ENCODE measurements around the gene LYRM7. TPM values are rescaled to one million over a fixed set of nuclear protein-coding genes. Genes with fewer than 3 reads are reported as not detected.
"Not testable (repeated sequence)": the region's sequence is repeated elsewhere in the genome, so short reads cannot be mapped to it uniquely, and the experiment has no call there.

LYRM7 gene
- total RNA-seq, 1 experiment from 2014 or later: 4.6 TPM

- DNase-seq: no peak
- Histone ChIP-seq H3K36me3 (no peaks in the 10 kb centered on the region), H3K9me3 (no peaks in the 10 kb centered on the region), H3K27me3 (no peaks in the 10 kb centered on the region), H3K4me3 (no peak overlapping the region)
Measured at GRCh38 chr5:131226899-131227298, 56.2 kb downstream of the LYRM7 start.

GRCh38 chr5:131228646-131229045 is 57.9 kb downstream of the LYRM7 start:
- H3K9me3 ChIP-seq: no peaks in the 10 kb centered on the region
- no peaks in the 10 kb centered on the region for H3K27me3 ChIP-seq
- no peak overlapping the region for H3K4me3 ChIP-seq
- no peaks in the 10 kb centered on the region for H3K36me3 ChIP-seq
- no peak for DNase-seq

GRCh38 chr5:131229623-131230022 is 58.9 kb downstream of the LYRM7 start:
- Histone ChIP-seq H3K36me3 (no peaks in the 10 kb centered on the region), H3K4me3 (no peak overlapping the region), H3K27me3 (no peaks in the 10 kb centered on the region), H3K9me3 (no peaks in the 10 kb centered on the region)
- DNase-seq: no peak

- DNase-seq: peak; percentile 15
- Histone ChIP-seq H3K27me3 (no peaks in the 10 kb centered on the region), H3K36me3 (no peaks in the 10 kb centered on the region), H3K4me3 (peak overlapping the region; percentile 14; the same call in 1 of the 2 replicates), H3K9me3 (no peaks in the 10 kb centered on the region)
Measured at GRCh38 chr5:131230406-131230805, 59.7 kb downstream of the LYRM7 start.

DNA sequence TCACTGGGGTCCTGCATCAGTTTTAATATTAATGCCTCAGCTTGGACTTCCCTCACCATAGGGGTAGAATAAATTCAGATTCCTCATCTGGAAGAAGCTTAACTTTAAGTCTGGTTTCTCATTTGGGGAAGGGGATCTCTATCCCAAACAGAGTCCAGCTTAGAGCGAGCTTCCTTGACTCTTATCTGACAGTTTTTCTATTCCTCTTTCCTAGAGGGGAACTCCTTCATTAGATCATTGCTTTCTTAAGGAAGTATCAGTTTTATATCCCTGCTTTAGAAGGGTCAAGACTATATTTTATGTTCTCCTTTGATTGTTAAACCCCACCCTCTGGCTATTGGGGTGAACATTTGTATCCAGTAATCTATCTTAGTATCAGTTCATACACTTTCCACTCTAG is 68.9 kb downstream of the LYRM7 start:
- H3K36me3 ChIP-seq: no peaks in the 10 kb centered on the region
- no peaks in the 10 kb centered on the region for H3K9me3 ChIP-seq
- no peak for DNase-seq
- no peaks in the 10 kb centered on the region for H3K27me3 ChIP-seq
- no peak overlapping the region for H3K4me3 ChIP-seq

- Histone ChIP-seq H3K36me3 (no peaks in the 10 kb centered on the region), H3K27me3 (no peaks in the 10 kb centered on the region), H3K9me3 (no peaks in the 10 kb centered on the region; the same call in none of the 2 replicates), H3K4me3 (no peak overlapping the region)
- peak; percentile 38 for DNase-seq
Measured at GRCh38 chr5:131242728-131243255, 72.0 kb downstream of the LYRM7 start.

GRCh38 chr5:131245312-131245711 is 74.6 kb downstream of the LYRM7 start:
- Histone ChIP-seq H3K9me3 (no peaks in the 10 kb centered on the region; the same call in none of the 2 replicates), H3K27me3 (no peaks in the 10 kb centered on the region), H3K4me3 (no peak overlapping the region), H3K36me3 (no peaks in the 10 kb centered on the region)
- DNase-seq: no peak

GRCh38 chr5:131245948-131246347 is 75.2 kb downstream of the LYRM7 start:
- Histone ChIP-seq H3K36me3 (no peaks in the 10 kb centered on the region), H3K27me3 (no peaks in the 10 kb centered on the region), H3K9me3 (no peaks in the 10 kb centered on the region; the same call in none of the 2 replicates), H3K4me3 (no peak overlapping the region)
- no peak for DNase-seq

DNA sequence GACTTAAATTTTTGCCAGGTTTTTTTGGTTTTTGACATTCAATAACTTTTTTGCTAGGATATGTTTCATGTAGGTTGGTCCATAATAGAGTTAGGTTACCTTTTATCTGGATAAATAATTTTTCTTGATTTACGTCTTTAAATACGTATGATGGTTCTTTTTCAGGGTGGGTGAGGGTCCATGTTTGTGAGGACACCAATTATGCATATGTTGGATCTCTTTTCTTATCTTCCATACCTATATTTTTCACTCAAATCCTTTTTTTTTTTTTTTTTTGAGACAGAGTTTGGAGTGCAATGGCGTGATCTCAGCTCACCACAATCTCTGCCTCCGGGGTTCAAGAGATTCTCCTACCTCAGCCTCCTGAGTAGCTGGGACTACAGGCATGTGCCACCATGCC is 75.8 kb downstream of the LYRM7 start:
- Histone ChIP-seq H3K9me3 (no peaks in the 10 kb centered on the region; the same call in none of the 2 replicates), H3K4me3 (no peak overlapping the region), H3K36me3 (no peaks in the 10 kb centered on the region), H3K27me3 (no peaks in the 10 kb centered on the region)
- DNase-seq: no peak

DNA sequence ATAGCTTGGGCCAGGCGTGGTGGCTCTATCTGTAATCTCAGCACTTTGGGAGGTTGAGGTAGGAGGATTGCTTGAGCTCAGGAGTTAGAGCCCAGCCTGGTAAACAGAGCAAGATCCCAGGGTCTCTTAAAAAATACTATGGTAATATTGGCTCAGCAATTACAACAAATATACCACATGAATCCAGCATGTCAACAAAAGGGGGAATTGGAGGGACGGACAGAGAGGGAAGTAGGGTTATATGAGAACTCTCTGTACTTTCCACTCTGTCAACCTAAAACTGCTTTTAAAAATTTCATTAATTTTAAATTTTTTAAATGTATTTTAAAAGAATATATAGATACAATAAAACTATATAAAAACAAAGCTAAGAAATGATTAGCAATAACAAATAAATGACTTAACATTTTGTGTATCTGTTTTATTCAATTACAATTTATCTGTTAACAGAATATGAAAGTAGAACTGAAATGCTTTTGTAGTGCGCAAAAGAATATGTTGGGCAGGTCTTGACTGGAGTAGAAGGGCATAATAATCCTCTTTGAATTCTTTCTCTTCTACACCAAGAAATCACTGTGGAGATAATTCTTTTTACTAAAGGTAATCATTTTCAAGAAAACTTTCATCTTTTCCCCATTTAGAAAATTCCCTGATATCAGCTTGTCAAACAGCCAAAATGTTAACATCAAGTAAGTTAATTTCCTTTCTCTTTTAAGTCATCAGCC is 80.2 kb downstream of the LYRM7 start:
- H3K36me3 ChIP-seq: no peaks in the 10 kb centered on the region
- no peak overlapping the region for H3K4me3 ChIP-seq
- H3K9me3 ChIP-seq: no peaks in the 10 kb centered on the region; the same call in none of the 2 replicates
- no peaks in the 10 kb centered on the region for H3K27me3 ChIP-seq
- no peak for DNase-seq

DNA sequence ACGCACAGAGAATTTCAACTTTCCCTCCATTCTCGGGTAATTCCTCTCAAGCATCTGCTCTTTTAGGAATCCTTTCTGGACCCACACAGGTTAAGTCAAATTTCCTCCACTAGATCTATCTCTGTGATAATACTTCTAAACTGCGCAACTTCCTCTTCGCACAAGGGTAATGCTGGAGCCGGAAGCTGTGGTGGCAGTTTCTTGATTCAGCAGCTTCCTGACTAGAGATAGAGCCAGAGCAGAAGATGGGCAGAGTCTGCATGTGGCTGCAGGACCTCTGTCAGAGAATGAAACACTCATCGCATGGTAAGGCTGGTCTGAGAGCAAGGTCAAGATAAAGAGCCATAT is 82.1 kb downstream of the LYRM7 start:
- DNase-seq: no peak
- Histone ChIP-seq H3K9me3 (no peaks in the 10 kb centered on the region), H3K27me3 (no peaks in the 10 kb centered on the region), H3K36me3 (no peaks in the 10 kb centered on the region), H3K4me3 (no peak overlapping the region)

DNA sequence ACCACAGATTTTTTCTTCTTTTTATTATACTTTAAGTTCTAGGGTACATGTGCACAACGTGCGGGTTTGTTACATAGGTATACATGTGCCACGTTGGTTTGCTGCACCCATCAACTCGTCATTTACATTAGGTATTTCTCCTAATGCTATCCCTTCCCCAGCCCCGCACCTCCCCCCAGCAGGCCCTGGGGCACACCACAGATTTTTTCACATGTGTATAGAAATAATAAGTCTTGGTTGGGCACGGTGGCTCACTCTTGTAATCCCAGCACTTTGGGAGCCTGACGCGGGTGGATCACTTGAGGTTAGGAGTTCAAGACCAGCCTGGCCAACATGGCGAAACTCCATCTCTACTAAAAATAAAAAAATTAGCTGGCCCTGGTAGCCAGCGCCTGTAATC is 83.3 kb downstream of the LYRM7 start:
- H3K4me3 ChIP-seq: not testable (repeated sequence)

DNA sequence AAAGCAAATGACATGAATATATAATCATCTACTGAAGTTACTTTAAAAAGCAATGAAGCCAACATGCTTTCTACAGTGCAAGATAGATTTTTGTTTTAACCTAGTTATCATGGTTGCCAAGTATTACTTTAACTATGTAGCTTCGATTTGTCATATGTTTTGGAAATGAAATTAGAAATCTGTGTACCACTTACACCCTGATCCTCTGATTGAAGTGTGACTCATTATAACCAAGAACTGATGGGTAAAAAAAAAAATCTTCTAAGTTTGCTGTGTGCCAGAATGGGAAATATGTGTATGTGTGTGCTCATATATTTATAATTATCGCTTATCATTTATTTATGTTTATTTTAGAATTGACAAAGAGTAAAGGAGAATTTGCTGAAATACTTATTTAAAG is 84.0 kb downstream of the LYRM7 start:
- Histone ChIP-seq H3K36me3 (no peaks in the 10 kb centered on the region), H3K27me3 (no peaks in the 10 kb centered on the region), H3K4me3 (no peak overlapping the region), H3K9me3 (no peaks in the 10 kb centered on the region)
- DNase-seq: no peak

More for the DNA sequence above, 83.3 kb downstream of the LYRM7 start:
- not testable (repeated sequence) for DNase-seq, H3K9me3 ChIP-seq, H3K36me3 ChIP-seq, H3K27me3 ChIP-seq

Other genes starting within 250 kb of the LYRM7 start
- gene HINT1, start 5.7 kb upstream of the LYRM7 start, total RNA-seq (2014; rRNA removed; shearing (Covaris generic); ENCODE audit: low replicate concordance): 515 and 863 TPM in 2 replicates
- 23.6 and 29.9 TPM in 2 replicates for gene CDC42SE2, start 93.1 kb downstream of the LYRM7 start, total RNA-seq (2014; rRNA removed; shearing (Covaris generic); ENCODE audit: low replicate concordance)